ENCODE results near the gene TMEM266. TPM values are rescaled to one million over a fixed set of nuclear protein-coding genes. Genes with fewer than 3 reads are reported as not detected.
A peak's percentile ranks its signal among the peaks of the same experiment; 100 is the strongest.
"Not testable (repeated sequence)": the region's sequence is repeated elsewhere in the genome, so short reads cannot be mapped to it uniquely, and the experiment has no call there.

The TMEM266 gene, protein sequence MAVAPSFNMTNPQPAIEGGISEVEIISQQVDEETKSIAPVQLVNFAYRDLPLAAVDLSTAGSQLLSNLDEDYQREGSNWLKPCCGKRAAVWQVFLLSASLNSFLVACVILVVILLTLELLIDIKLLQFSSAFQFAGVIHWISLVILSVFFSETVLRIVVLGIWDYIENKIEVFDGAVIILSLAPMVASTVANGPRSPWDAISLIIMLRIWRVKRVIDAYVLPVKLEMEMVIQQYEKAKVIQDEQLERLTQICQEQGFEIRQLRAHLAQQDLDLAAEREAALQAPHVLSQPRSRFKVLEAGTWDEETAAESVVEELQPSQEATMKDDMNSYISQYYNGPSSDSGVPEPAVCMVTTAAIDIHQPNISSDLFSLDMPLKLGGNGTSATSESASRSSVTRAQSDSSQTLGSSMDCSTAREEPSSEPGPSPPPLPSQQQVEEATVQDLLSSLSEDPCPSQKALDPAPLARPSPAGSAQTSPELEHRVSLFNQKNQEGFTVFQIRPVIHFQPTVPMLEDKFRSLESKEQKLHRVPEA
- 10 to 100 TPM; 10.2 to 12.9 (median 11.0) TPM for polyA plus RNA-seq (ENCODE audit: insufficient read length in 4 of 4)

DNA sequence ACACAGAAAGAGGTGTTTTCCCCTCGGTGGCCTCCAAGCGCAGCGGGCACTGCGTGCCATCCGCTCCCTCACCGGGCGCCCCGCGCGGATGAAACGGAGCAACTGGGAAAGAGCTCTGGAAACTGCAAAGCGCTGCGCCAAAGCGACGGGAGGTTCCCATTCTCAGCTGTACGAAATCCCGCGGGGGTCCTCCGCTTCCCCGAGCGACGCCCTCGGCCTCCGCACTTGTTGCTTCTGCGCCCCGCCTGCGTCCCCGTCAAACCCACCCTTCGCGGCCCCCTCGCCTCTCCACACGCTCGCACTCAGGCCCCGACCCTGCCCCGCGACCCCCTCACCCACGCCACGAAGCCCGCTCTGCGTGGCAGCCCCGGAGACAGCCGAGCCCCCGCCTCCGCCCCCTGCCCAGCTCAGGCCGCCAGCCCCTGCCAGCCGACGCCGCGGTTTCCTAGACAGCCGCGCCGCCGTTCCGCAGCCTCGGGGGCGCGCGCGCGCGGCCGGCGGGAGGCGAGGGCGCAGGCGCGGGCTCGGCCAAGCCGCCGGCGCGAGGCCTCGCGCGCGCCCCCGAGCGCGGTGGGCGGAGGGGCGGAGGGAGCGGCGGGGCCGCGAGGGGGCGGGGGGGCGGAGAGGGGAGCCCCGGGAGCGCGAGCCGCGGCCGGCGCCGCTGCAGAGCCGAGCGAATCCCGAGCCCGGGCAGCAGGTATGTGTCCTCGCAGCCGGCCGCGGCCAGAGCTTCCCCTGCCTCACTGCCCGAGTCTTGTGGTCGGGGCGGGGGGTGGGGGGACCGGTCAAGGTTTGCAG, at the start of gene TMEM266:
TSS of gene TMEM266 (plus strand) at position 666 of the 798 bp plus-strand sequence. CDS start 74,279 bp downstream, outside the sequence.
- DNase-seq (ENCODE audit: low read depth in 4 of 4, low spot score in 3 of 4) = peak in 2 of 4 donors; percentile 44 to 59

DNA sequence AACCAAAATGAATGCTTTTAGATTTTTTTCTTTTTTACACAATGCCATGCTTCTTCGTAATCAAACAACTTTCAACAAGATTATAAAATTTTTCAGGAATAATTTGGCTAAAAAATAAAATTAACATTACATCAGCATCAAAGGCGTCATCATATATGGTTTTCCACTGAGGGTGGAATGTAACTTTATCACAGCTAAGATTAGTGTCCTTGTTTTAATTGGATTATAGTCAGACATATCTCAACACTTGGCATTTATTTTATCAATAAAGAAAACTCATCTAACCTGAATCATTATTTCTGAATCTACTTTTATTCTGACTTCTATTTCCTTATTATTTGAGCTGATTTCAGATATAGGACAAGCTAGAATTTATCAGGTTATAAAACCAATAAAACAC, 49.2 kb upstream of the TMEM266 start:
- DNase-seq (ENCODE audit: low read depth in 4 of 4, low spot score in 3 of 4) = no peak

- peak in 1 of 4 donors; percentile 7 for DNase-seq (ENCODE audit: low read depth in 4 of 4, low spot score in 3 of 4)
Observed at GRCh38 chr15:76011627-76012551, 47.9 kb upstream of the TMEM266 start, which contains the start of gene NRG4. Gene NRG4, minus strand, starts transcription at chr15:76012424. Its CDS starts 1,194 bp downstream, at chr15:76011230.

GRCh38 chr15:76013470-76013869, 46.3 kb upstream of the TMEM266 start:
- DNase-seq (ENCODE audit: low read depth in 4 of 4, low spot score in 3 of 4) = not testable (repeated sequence)

DNA sequence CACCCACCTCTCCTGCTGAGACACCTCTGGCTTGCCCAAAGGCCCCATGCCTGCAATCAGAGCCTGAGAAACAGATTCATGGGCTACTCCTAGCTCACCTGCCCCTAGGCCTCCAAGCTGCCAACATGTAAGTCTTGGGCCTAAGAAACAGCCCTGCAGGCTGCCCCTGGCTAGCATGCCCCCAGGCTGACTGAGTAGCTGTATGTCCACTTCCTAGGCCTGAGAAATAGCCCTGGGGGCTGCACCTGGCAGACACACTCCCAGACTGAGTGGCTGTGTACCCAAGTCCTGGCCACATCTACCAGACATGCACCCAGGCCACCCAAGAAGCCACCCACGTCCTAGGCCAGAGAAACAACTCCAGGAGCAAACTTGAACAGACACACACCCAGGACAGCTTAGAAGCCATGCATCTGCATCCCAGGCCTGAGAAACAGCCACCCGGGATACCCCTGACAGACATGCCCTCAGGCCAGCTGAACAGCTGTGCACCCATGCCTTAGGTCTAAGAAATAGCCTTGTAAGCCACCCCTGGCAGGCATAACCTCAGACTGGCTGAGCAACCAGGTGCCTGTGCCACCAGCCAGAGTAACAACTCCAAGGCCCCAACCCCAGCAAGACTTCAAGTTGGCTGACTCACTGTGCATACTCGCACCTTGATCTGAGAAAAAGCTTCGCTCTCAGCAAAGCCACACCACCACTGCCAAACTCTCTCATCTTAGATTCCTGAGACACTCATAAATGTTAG, 35.6 kb upstream of the TMEM266 start:
- DNase-seq (ENCODE audit: low read depth in 4 of 4, low spot score in 3 of 4) = no peak

- no peak for DNase-seq (ENCODE audit: low read depth in 4 of 4, low spot score in 3 of 4)
Observed at GRCh38 chr15:76032046-76032445, 27.7 kb upstream of the TMEM266 start.

GRCh38 chr15:76033438-76033837, 26.3 kb upstream of the TMEM266 start:
- no peak for DNase-seq (ENCODE audit: low read depth in 4 of 4, low spot score in 3 of 4)

DNA sequence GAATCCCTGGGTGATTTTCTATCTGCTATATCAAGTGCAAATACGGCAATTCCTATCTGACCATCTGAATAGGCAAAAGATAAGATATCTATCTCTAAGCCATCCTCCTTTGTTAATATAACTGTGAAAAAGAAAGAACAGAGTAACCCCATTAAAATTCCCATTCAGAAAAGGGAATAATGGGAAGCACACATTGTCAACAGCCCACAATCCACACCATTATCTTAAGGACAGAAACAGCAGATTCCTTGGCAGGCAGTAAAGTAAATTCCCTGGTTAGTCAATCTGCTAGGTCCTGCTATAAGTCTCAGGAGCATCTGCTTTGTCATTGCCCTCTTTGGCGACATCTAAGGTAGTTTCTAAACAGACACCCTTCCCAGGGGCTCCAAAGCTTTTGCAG, 25.7 kb upstream of the TMEM266 start:
- no peak for DNase-seq (ENCODE audit: low read depth in 4 of 4, low spot score in 3 of 4)

- no peak for DNase-seq (ENCODE audit: low read depth in 4 of 4, low spot score in 3 of 4)
Observed at GRCh38 chr15:76035593-76035992, 24.2 kb upstream of the TMEM266 start.

DNA sequence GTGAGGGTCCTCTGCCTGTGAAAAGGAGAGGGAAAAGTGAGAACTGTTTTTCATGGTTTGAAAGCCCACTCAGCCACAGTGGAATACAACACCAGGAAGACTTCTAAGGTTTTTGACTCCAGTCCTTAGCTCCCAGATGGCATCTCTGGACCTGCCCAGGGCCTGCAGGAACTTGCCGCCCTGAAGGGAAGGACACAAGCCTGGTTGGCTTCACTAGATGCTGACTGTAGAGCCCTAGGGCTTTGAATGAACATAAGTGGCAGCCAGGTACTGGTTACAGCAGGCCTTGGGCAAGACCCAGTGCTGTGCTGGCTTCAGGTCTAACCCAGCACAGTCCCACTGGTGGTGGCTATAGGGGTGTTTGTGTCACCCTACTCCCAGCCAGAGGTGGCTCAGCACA, 21.3 kb upstream of the TMEM266 start:
- no peak for DNase-seq (ENCODE audit: low read depth in 4 of 4, low spot score in 3 of 4)

- not testable (repeated sequence) for DNase-seq (ENCODE audit: low read depth in 4 of 4, low spot score in 3 of 4)
Observed at GRCh38 chr15:76054201-76054600, 5.6 kb upstream of the TMEM266 start.

- no peak for DNase-seq (ENCODE audit: low read depth in 4 of 4, low spot score in 3 of 4)
Observed at GRCh38 chr15:76056931-76057330, 2.9 kb upstream of the TMEM266 start.

GRCh38 chr15:76057332-76058000, 2.3 kb upstream of the TMEM266 start:
- peak in 1 of 4 donors; percentile 49 for DNase-seq (ENCODE audit: low read depth in 4 of 4, low spot score in 3 of 4)

- DNase-seq (ENCODE audit: low read depth in 4 of 4, low spot score in 3 of 4) = peak in 1 of 4 donors; percentile 25
Observed at GRCh38 chr15:76058714-76059319, 968 bp upstream of the TMEM266 start.

DNA sequence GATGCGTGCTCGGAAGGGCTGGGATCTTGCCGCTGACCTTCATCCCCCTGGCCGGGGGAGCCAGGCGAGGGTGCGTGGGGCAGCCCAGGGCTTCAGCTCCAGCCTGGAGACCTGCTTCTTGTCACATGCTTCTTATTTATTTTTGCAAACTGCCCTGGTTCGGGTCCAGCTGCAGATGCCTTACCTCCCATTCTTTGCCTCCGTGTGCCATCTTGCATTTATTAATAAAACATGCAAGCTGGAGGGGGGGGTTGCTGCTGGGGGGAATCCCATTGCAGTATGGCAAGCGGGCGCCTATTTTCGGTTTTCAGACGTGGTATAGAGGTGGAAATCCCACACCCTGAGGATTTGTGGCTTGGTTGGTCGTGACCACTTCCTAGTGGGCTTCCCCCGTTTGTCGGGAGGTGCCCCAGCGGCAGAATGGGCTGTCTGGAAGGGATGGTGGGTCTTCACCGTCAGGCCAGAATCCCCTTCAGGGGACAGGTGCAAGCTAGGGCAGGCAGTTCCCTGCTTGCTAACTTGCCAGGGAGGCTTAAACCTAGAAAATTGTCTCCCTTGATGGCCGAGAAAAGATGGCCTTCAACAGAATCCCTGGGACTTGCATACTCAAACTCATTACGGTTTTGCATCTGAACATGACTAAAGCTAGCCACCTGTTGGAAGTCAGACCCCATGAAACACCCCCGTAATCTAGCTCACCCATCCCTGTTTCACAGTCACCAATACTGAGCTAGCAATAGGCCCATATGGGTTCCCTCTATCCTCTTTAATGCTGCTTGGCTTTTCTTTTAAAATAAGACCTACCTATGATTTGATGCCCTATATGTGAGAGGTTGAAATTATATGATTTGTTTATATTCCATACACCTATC, 569 bp downstream of the TMEM266 start:
- DNase-seq (ENCODE audit: low read depth in 4 of 4, low spot score in 3 of 4) = no peak

DNA sequence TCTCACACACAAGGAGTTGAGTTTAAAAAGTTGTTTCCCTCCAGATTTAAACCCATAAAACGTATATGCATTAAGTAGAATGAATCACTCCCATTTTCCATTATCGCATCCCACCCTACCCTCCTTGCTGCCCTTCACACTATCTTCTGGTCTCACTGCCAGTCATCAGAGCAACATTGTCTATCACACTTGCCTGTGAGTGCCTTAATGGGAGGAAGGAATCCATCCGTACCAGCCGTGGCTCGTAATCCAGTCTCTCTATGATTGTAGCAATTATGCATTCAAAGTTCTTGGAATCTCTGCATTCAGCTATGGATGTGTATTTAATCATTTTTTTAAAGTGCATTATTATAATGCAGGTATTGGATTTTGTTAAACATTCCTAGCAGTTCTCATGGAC, 1.9 kb downstream of the TMEM266 start:
- no peak for DNase-seq (ENCODE audit: low read depth in 4 of 4, low spot score in 3 of 4)

DNA sequence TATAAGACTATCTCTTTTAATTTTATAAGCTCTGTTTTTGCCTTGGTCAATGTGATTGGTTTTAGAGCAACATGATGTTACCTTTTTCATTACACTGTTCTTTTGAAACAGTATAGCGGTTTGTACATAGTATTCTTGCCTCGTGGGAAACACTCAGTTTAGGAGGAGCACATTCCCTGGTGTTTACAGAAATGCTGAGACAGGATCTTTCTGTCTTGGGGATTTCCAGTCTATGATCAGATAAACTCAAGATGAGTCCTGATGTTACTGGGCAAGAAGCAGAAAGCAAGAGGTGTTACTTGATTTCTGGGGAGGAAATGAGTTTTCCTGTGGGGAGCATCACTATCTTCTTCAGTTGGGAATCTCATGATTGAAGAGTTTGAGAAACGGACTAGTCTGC, 2.5 kb downstream of the TMEM266 start:
- no peak for DNase-seq (ENCODE audit: low read depth in 4 of 4, low spot score in 3 of 4)

Measured in right renal pelvis (tissue), 4 donors.